ENCODE results near the gene AKAP1. TPM values are rescaled to one million over a fixed set of nuclear protein-coding genes. Genes with fewer than 3 reads are reported as not detected.

Gene AKAP1
- total and polyA plus RNA-seq, 9 of the 15 experiments (the other 6 are each of a cell fraction or from before 2014, with no cell fraction given): 12.9 to 63.8 (median 36.4) TPM

- no peak overlapping the region for H3K9ac ChIP-seq (ENCODE audit: insufficient read depth in 1 of 2, low read depth in 2 of 2, low read length in 2 of 2)
- DNase-seq (ENCODE audit: extremely low read depth in 1 of 4, low spot score in 3 of 4) (no peak), ATAC-seq (no peak), FAIRE-seq (no peak)
- intact Hi-C loops (cut with micrococcal nuclease) (no loop called here), in situ Hi-C loops (cut with MboI) (loop anchor here (25.0 kb wide), 1 partner anchor 967 kb away; no protein-coding TSS in a partner anchor)
- POLR2A ChIA-PET: interaction anchor here (0.6 kb wide), 1 partner anchor 580 kb away, joined by 3 read pairs; no protein-coding TSS in a partner anchor
- H3K4me1 ChIP-seq (replicated peaks in 1 of 2; ENCODE audit: control insufficient read depth in 2 of 2, insufficient read depth in 2 of 2, low read length in 2 of 2): no peaks in the 10 kb centered on the region
- TF ChIP-seq ZNF584 (CRISPR knock-in tag; IDR thresholded peaks at IDR 0.05; ENCODE audit: low read depth) (no peak), TFAP4 (CRISPR knock-in tag; IDR thresholded peaks at IDR 0.05; ENCODE audit: borderline replicate concordance) (no peak), MCM7 (IDR thresholded peaks at IDR 0.05) (no peak), KHSRP (IDR thresholded peaks at IDR 0.05) (no peak), KDM5B (IDR thresholded peaks at IDR 0.05; ENCODE audit: insufficient replicate concordance, low read depth, low read length) (no peak), E2F5 (CRISPR knock-in tag; IDR thresholded peaks at IDR 0.05) (no peak), RBM17 (IDR thresholded peaks at IDR 0.05; ENCODE audit: borderline replicate concordance, low read depth, low read length) (no peak), CBFB (CRISPR knock-in tag; IDR thresholded peaks at IDR 0.05) (no peak)
- TF ChIP-seq, protein P1, sequence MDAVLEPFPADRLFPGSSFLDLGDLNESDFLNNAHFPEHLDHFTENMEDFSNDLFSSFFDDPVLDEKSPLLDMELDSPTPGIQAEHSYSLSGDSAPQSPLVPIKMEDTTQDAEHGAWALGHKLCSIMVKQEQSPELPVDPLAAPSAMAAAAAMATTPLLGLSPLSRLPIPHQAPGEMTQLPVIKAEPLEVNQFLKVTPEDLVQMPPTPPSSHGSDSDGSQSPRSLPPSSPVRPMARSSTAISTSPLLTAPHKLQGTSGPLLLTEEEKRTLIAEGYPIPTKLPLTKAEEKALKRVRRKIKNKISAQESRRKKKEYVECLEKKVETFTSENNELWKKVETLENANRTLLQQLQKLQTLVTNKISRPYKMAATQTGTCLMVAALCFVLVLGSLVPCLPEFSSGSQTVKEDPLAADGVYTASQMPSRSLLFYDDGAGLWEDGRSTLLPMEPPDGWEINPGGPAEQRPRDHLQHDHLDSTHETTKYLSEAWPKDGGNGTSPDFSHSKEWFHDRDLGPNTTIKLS (IDR thresholded peaks at IDR 0.05; ENCODE audit: borderline replicate concordance, low read depth): no peak
- TF ChIP-seq, protein P2, sequence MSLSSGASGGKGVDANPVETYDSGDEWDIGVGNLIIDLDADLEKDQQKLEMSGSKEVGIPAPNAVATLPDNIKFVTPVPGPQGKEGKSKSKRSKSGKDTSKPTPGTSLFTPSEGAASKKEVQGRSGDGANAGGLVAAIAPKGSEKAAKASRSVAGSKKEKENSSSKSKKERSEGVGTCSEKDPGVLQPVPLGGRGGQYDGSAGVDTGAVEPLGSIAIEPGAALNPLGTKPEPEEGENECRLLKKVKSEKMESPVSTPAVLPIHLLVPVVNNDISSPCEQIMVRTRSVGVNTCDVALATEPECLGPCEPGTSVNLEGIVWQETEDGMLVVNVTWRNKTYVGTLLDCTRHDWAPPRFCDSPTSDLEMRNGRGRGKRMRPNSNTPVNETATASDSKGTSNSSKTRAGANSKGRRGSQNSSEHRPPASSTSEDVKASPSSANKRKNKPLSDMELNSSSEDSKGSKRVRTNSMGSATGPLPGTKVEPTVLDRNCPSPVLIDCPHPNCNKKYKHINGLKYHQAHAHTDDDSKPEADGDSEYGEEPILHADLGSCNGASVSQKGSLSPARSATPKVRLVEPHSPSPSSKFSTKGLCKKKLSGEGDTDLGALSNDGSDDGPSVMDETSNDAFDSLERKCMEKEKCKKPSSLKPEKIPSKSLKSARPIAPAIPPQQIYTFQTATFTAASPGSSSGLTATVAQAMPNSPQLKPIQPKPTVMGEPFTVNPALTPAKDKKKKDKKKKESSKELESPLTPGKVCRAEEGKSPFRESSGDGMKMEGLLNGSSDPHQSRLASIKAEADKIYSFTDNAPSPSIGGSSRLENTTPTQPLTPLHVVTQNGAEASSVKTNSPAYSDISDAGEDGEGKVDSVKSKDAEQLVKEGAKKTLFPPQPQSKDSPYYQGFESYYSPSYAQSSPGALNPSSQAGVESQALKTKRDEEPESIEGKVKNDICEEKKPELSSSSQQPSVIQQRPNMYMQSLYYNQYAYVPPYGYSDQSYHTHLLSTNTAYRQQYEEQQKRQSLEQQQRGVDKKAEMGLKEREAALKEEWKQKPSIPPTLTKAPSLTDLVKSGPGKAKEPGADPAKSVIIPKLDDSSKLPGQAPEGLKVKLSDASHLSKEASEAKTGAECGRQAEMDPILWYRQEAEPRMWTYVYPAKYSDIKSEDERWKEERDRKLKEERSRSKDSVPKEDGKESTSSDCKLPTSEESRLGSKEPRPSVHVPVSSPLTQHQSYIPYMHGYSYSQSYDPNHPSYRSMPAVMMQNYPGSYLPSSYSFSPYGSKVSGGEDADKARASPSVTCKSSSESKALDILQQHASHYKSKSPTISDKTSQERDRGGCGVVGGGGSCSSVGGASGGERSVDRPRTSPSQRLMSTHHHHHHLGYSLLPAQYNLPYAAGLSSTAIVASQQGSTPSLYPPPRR (CRISPR knock-in tag; IDR thresholded peaks at IDR 0.05; ENCODE audit: borderline replicate concordance): no peak
- H2AFZ ChIP-seq (ENCODE audit: low read depth, low read length): no peak overlapping the region
- H3K4me2 ChIP-seq (ENCODE audit: insufficient read depth, low read length): no peak overlapping the region
- H3K27me3 ChIP-seq (ENCODE audit: control insufficient read depth in 2 of 2, insufficient read depth in 2 of 2, low read length in 2 of 2): peaks cover 41 to 48% of the 10 kb centered on the region in 2 experiments; a peak in 4 of 5 replicates
- H3K4me3 ChIP-seq: no peak overlapping the region
- H3K9me1 ChIP-seq (ENCODE audit: control insufficient read depth, insufficient read depth, low read length): no peaks in the 10 kb centered on the region
- WGBS (ENCODE audit: insufficient coverage, low coverage, missing lambda C conversion rate): 3% methylated on average over 5 of the region's 5 CpGs
- H3K79me2 ChIP-seq (ENCODE audit: control insufficient read depth, insufficient read depth, low read length): no peaks in the 10 kb centered on the region
- H3K9me3 ChIP-seq (replicated peaks; ENCODE audit: control insufficient read depth, insufficient read depth, low read depth, low read length): no peaks in the 10 kb centered on the region
- H4K20me1 ChIP-seq (replicated peaks; ENCODE audit: control insufficient read depth, insufficient read depth, low read length): peaks cover 4% of the 10 kb centered on the region; the same call in 1 of the 2 replicates
- H3K27ac ChIP-seq (ENCODE audit: extremely low read depth, low read depth, low read length): no peak overlapping the region
- no peaks in the 10 kb centered on the region for H3K36me3 ChIP-seq (ENCODE audit: control insufficient read depth, insufficient read depth, low read length)
- BruUV-seq (replicated peaks): no TSS peak
- CTCF ChIA-PET (ENCODE audit: low intra/inter-chr PET ratio): no interaction called here
Observed at GRCh38 chr17:57145347-57145746, 60.3 kb downstream of the AKAP1 start.

Measured in K562 (cell line).